HG03342 (cell line): ENCODE measurements around the gene ERICH3.

Experiments
- ATAC-seq: cut with Tn5 transposase; IDR thresholded peaks from one replicate; pipeline ENCODE4 v1.9.1; 2021; ENCODE audit warnings: mild to moderate bottlenecking, moderate library complexity; ENCODE audit not compliant: unreplicated experiment

ERICH3 gene

GRCh38 chr1:74522148-74522547 is 151.4 kb downstream of the ERICH3 start:
- ATAC-seq, result no peak
